Peyer's patch (tissue), 4 donors: Measurements from ENCODE around the gene PLXNC1. TPM values are rescaled to one million over a fixed set of nuclear protein-coding genes. Genes with fewer than 3 reads are reported as not detected.
"Not testable (repeated sequence)": the region's sequence is repeated elsewhere in the genome, so short reads cannot be mapped to it uniquely, and the experiment has no call there.

Source experiments
- DNase-seq, 3 donors: peaks; one replicate each; pipeline ENCODE4 v3.0.0-alpha.2; 2017 to 2019
- H3K27ac ChIP-seq, 4 donors: fragments of 200-600 bp; sonication (generic); one replicate each; pipeline ENCODE4 v1.5.1; 2016 to 2019
- H3K27me3 ChIP-seq, 2 donors: fragments of 200-600 bp; sonication (generic); one replicate each; pipeline ENCODE4 v1.5.1; 2019
- H3K36me3 ChIP-seq, 3 donors: fragments of 200-600 bp; sonication (generic); one replicate each; pipeline ENCODE4 v1.5.1; 2016 to 2019
- H3K4me1 ChIP-seq, 4 donors: fragments of 200-600 bp; sonication (generic); one replicate each; pipeline ENCODE4 v1.5.1; 2016 to 2019
- H3K4me3 ChIP-seq, 4 donors: fragments of 200-600 bp; sonication (generic); 1 replicate in 3 of 4; 2 replicates in 1 of 4; pipeline ENCODE4 v1.5.1; 2016 to 2019; ENCODE audit warnings: mild to moderate bottlenecking in 1 of 4
- H3K9me3 ChIP-seq, 4 donors: fragments of 200-600 bp; sonication (generic); one replicate each; pipeline ENCODE4 v1.5.1; 2016 to 2019; ENCODE audit warnings: mild to moderate bottlenecking in 1 of 4
- CTCF ChIP-seq, 6 experiments: fragments of 450-650 bp in 4 of 6; fragments of 200-600 bp in 2 of 6; sonication (generic) in 1 of 6; IDR thresholded peaks; one replicate each; pipeline ENCODE4 v1.5.1; 2017 to 2019; ENCODE audit warnings: antibody characterized with exemption in 6 of 6, mild to moderate bottlenecking in 3 of 6, moderate library complexity in 1 of 6
- POLR2A ChIP-seq, 2 donors: fragments of 450-650 bp; IDR thresholded peaks; one replicate each; pipeline ENCODE4 v1.5.1; 2017; ENCODE audit warnings: antibody characterized with exemption in 2 of 2, mild to moderate bottlenecking in 2 of 2, moderate library complexity in 2 of 2
- total RNA-seq, 4 donors: library from RNA; depleted of rRNA; stranded (reverse); fragments of >200 nt; gene quantifications; one replicate each; pipeline ENCODE4 v1.1.0, GENCODE V29; 2016

PLXNC1 gene
- total RNA-seq, 4 donors from 2014 or later: 0.88 to 21.5 (median 5.1) TPM

GRCh38 chr12:94304566-94305061, 156.2 kb downstream of the PLXNC1 start:
- Histone ChIP-seq H3K27me3 (no peaks in the 10 kb centered on the region), H3K4me3 (no peak overlapping the region), H3K4me1 (no peaks in the 10 kb centered on the region), H3K27ac (no peak overlapping the region), H3K9me3 (no peaks in the 10 kb centered on the region), H3K36me3 (peaks cover 0 to 5% (median 0%) of the 10 kb centered on the region in 3 donors)
- no peak for DNase-seq
- TF ChIP-seq POLR2A (IDR thresholded peaks at IDR 0.05) (no peak), CTCF (IDR thresholded peaks at IDR 0.05) (no peak)

- Histone ChIP-seq H3K27me3 (no peaks in the 10 kb centered on the region), H3K36me3 (peaks cover 0 to 5% (median 0%) of the 10 kb centered on the region in 3 donors), H3K4me1 (no peaks in the 10 kb centered on the region), H3K4me3 (no peak overlapping the region), H3K9me3 (no peaks in the 10 kb centered on the region), H3K27ac (peak overlapping the region in 1 of 4 donors; percentile 34)
- no peak for DNase-seq
- TF ChIP-seq POLR2A (IDR thresholded peaks at IDR 0.05) (no peak), CTCF (IDR thresholded peaks at IDR 0.05) (no peak)
These were observed 157.0 kb downstream of the PLXNC1 start for GRCh38 chr12:94305130-94305957.

- Histone ChIP-seq H3K27ac (no peak overlapping the region), H3K4me3 (no peak overlapping the region), H3K27me3 (no peaks in the 10 kb centered on the region), H3K4me1 (no peaks in the 10 kb centered on the region), H3K9me3 (no peaks in the 10 kb centered on the region), H3K36me3 (peaks cover 0 to 5% (median 0%) of the 10 kb centered on the region in 3 donors)
- DNase-seq: no peak
- TF ChIP-seq CTCF (IDR thresholded peaks at IDR 0.05) (no peak), POLR2A (IDR thresholded peaks at IDR 0.05) (no peak)
These were observed 160.2 kb downstream of the PLXNC1 start for GRCh38 chr12:94308612-94309011.

- Histone ChIP-seq H3K4me1 (no peaks in the 10 kb centered on the region), H3K36me3 (peaks cover 0 to 5% (median 0%) of the 10 kb centered on the region in 3 donors), H3K4me3 (no peak overlapping the region), H3K27ac (no peak overlapping the region), H3K9me3 (no peaks in the 10 kb centered on the region), H3K27me3 (no peaks in the 10 kb centered on the region)
- no peak for DNase-seq
- no peak for TF ChIP-seq POLR2A (IDR thresholded peaks at IDR 0.05)
- no peak for TF ChIP-seq CTCF (IDR thresholded peaks at IDR 0.05)
These were observed 161.0 kb downstream of the PLXNC1 start for GRCh38 chr12:94309373-94309772.

- Histone ChIP-seq H3K9me3 (no peaks in the 10 kb centered on the region), H3K27me3 (no peaks in the 10 kb centered on the region), H3K36me3 (peaks cover 0 to 5% (median 0%) of the 10 kb centered on the region in 3 donors), H3K27ac (no peak overlapping the region), H3K4me3 (no peak overlapping the region), H3K4me1 (no peaks in the 10 kb centered on the region)
- no peak for TF ChIP-seq POLR2A (IDR thresholded peaks at IDR 0.05)
- TF ChIP-seq CTCF (IDR thresholded peaks at IDR 0.05): no peak
- no peak for DNase-seq
These were observed 164.0 kb downstream of the PLXNC1 start for GRCh38 chr12:94312378-94312777.

- not testable (repeated sequence) for H3K27ac ChIP-seq, DNase-seq, H3K4me3 ChIP-seq, H3K36me3 ChIP-seq, H3K4me1 ChIP-seq, H3K27me3 ChIP-seq
- H3K9me3 ChIP-seq: peaks cover 0 to 12% (median 0%) of the 10 kb centered on the region in 4 donors
These were observed 168.2 kb downstream of the PLXNC1 start for GRCh38 chr12:94316600-94316999.
